ENCODE results near the gene SLC25A42.
"Not testable (repeated sequence)": the region's sequence is repeated elsewhere in the genome, so short reads cannot be mapped to it uniquely, and the experiment has no call there.

The SLC25A42 gene

GRCh38 chr19:19106938-19107337 lies 43.1 kb downstream of the SLC25A42 start:
- not testable (repeated sequence) for DNase-seq

GRCh38 chr19:19107654-19108053 lies 43.9 kb downstream of the SLC25A42 start:
- DNase-seq: no peak

GRCh38 chr19:19109601-19110000 lies 45.8 kb downstream of the SLC25A42 start:
- no peak for DNase-seq

- DNase-seq: no peak
These were observed 46.8 kb downstream of the SLC25A42 start for GRCh38 chr19:19110410-19111135.

- no peak for DNase-seq
These were observed 47.5 kb downstream of the SLC25A42 start for GRCh38 chr19:19111136-19111835.

GRCh38 chr19:19111967-19112580 lies 48.3 kb downstream of the SLC25A42 start:
- DNase-seq: no peak

GRCh38 chr19:19113040-19113626 lies 49.3 kb downstream of the SLC25A42 start:
- DNase-seq: no peak

GRCh38 chr19:19115954-19116353 lies 52.2 kb downstream of the SLC25A42 start:
- DNase-seq: peak; percentile 30

- no peak for DNase-seq
These were observed 55.8 kb downstream of the SLC25A42 start for GRCh38 chr19:19119325-19120237.

GRCh38 chr19:19120308-19121231 lies 56.8 kb downstream of the SLC25A42 start:
- DNase-seq: no peak

- DNase-seq: no peak
These were observed 57.6 kb downstream of the SLC25A42 start for GRCh38 chr19:19121371-19121770.

- no peak for DNase-seq
These were observed 59.1 kb downstream of the SLC25A42 start for GRCh38 chr19:19122902-19123301.

- no peak for DNase-seq
These were observed 59.6 kb downstream of the SLC25A42 start for GRCh38 chr19:19123386-19123785.

GRCh38 chr19:19126102-19126501 lies 62.3 kb downstream of the SLC25A42 start:
- DNase-seq: no peak

GRCh38 chr19:19131989-19132388 lies 68.2 kb downstream of the SLC25A42 start:
- DNase-seq: no peak

- DNase-seq: no peak
These were observed 69.1 kb downstream of the SLC25A42 start for GRCh38 chr19:19132912-19133311.

- no peak for DNase-seq
These were observed 70.2 kb downstream of the SLC25A42 start for GRCh38 chr19:19133985-19134384.

GRCh38 chr19:19134687-19135158 lies 70.9 kb downstream of the SLC25A42 start:
- peak; percentile 41 for DNase-seq

GRCh38 chr19:19135713-19136112 lies 71.9 kb downstream of the SLC25A42 start:
- DNase-seq: not testable (repeated sequence)

- DNase-seq: no peak
These were observed 73.8 kb downstream of the SLC25A42 start for GRCh38 chr19:19137556-19138108.

Data from CD4-positive, alpha-beta T cell treated with Interleukin-15 for 1 hour (primary cell).